Cardiac septum (tissue), 1 donor: ENCODE measurements around the gene CEP290. TPM values are rescaled to one million over a fixed set of nuclear protein-coding genes. Genes with fewer than 3 reads are reported as not detected.

Experiments used
- total RNA-seq: library from RNA; stranded (reverse); fragmentation: NEBNext Ultra II Directional; extraction: Animal tissue kit (Norgen Biotek cat#: 25700); gene quantifications from one replicate; pipeline ENCODE4 v1.2.1, GENCODE V29; 2021
- donor health status: DM: no; HTN: no; CAD: no.

The CEP290 gene
- total RNA-seq, 1 donor from 2014 or later: 10.0 TPM

Other genes starting within 250 kb of the CEP290 start
- gene C12orf50, start 112.7 kb downstream of the CEP290 start, total RNA-seq: 0.05 TPM
- 12.2 TPM for gene TMTC3, start 219 bp upstream of the CEP290 start, total RNA-seq